ENCODE data around the gene RPA1. TPM values are rescaled to one million over a fixed set of nuclear protein-coding genes. Genes with fewer than 3 reads are reported as not detected.

RPA1 gene
- total and polyA plus RNA-seq, 9 of the 15 experiments (the other 6 are each of a cell fraction or from before 2014, with no cell fraction given), result 25.2 to 125 (median 47.4) TPM

- no peaks in the 10 kb centered on the region for H4K20me1 ChIP-seq (replicated peaks; ENCODE audit: control insufficient read depth, insufficient read depth, low read length)
- H3K36me3 ChIP-seq (ENCODE audit: control insufficient read depth, insufficient read depth, low read length), result no peaks in the 10 kb centered on the region
- no peak overlapping the region for H3K27ac ChIP-seq (ENCODE audit: extremely low read depth, low read depth, low read length)
- no peaks in the 10 kb centered on the region for H3K79me2 ChIP-seq (ENCODE audit: control insufficient read depth, insufficient read depth, low read length)
- TF ChIP-seq CAMTA2 (CRISPR knock-in tag; conservative IDR thresholded peaks at IDR 0.05), result no peak
- TF ChIP-seq ZNF384 (IDR thresholded peaks at IDR 0.05; ENCODE audit: low read depth, low read length), result no peak
- TF ChIP-seq EP400 (IDR thresholded peaks at IDR 0.05), result no peak
- no peak for DNase-seq (ENCODE audit: extremely low read depth in 1 of 4, low spot score in 3 of 4)
- no peaks in the 10 kb centered on the region for H3K9me1 ChIP-seq (ENCODE audit: control insufficient read depth, insufficient read depth, low read length)
- BruUV-seq (replicated peaks), result no TSS peak
- ChIA-PET CTCF (ENCODE audit: low intra/inter-chr PET ratio) (no interaction called here), POLR2A (interaction anchor here (0.7 kb wide), 1 partner anchor 12 kb away, joined by 4 read pairs; no protein-coding TSS in a partner anchor)
- H3K9me3 ChIP-seq (replicated peaks; ENCODE audit: control insufficient read depth, insufficient read depth, low read depth, low read length), result no peaks in the 10 kb centered on the region
- no peak overlapping the region for H2AFZ ChIP-seq (ENCODE audit: low read depth, low read length)
- H3K27me3 ChIP-seq (ENCODE audit: control insufficient read depth in 2 of 2, insufficient read depth in 2 of 2, low read length in 2 of 2), result peaks cover 0 to 44% of the 10 kb centered on the region in 2 experiments; a peak in 2 of 5 replicates
- in situ Hi-C loops (cut with MboI) (no loop called here), intact Hi-C loops (cut with micrococcal nuclease) (no loop called here)
- FAIRE-seq, result no peak
- no peak overlapping the region for H3K4me3 ChIP-seq
- peaks cover 0 to 8% of the 10 kb centered on the region in 2 experiments; a peak in 2 of 5 replicates for H3K4me1 ChIP-seq (replicated peaks in 1 of 2; ENCODE audit: control insufficient read depth in 2 of 2, insufficient read depth in 2 of 2, low read length in 2 of 2)
- H3K4me2 ChIP-seq (ENCODE audit: insufficient read depth, low read length), result no peak overlapping the region
- 29% methylated on average over 9 of the region's 22 CpGs for WGBS (ENCODE audit: insufficient coverage, low coverage, missing lambda C conversion rate)
- H3K9ac ChIP-seq (ENCODE audit: insufficient read depth in 1 of 2, low read depth in 2 of 2, low read length in 2 of 2), result no peak overlapping the region
- no peak for ATAC-seq
Observed at GRCh38 chr17:1947743-1948516, 118.1 kb downstream of the RPA1 start.

GRCh38 chr17:1948517-1948825 is 118.7 kb downstream of the RPA1 start:
- no peak for FAIRE-seq
- TF ChIP-seq KAT2B (IDR thresholded peaks at IDR 0.05; ENCODE audit: low read depth, low read length) (no peak), HIVEP1 (CRISPR knock-in tag; IDR thresholded peaks at IDR 0.05) (no peak), CTBP1 (IDR thresholded peaks at IDR 0.05; ENCODE audit: borderline replicate concordance) (no peak), DDX20 (tag; IDR thresholded peaks at IDR 0.05; ENCODE audit: low read depth) (no peak), CHD2 (IDR thresholded peaks at IDR 0.05; ENCODE audit: low read depth, low read length) (no peak), SMAD4 (CRISPR knock-in tag; conservative IDR thresholded peaks at IDR 0.05) (no peak), HOXB6 (CRISPR knock-in tag; IDR thresholded peaks at IDR 0.05; ENCODE audit: borderline replicate concordance) (no peak), ZNF668 (CRISPR knock-in tag; IDR thresholded peaks at IDR 0.05) (no peak)
- ChIA-PET POLR2A (interaction anchor here (0.7 kb wide), 1 partner anchor 11 kb away, joined by 4 read pairs; no protein-coding TSS in a partner anchor), CTCF (ENCODE audit: low intra/inter-chr PET ratio) (no interaction called here)
- BruUV-seq (replicated peaks), result no TSS peak
- in situ Hi-C loops (cut with MboI) (no loop called here), intact Hi-C loops (cut with micrococcal nuclease) (no loop called here)
- 18% methylated on average over 7 of the region's 14 CpGs for WGBS (ENCODE audit: insufficient coverage, low coverage, missing lambda C conversion rate)
- no peak for ATAC-seq
- no peak overlapping the region for H2AFZ ChIP-seq (ENCODE audit: low read depth, low read length)
- no peaks in the 10 kb centered on the region for H3K9me3 ChIP-seq (replicated peaks; ENCODE audit: control insufficient read depth, insufficient read depth, low read depth, low read length)
- no peaks in the 10 kb centered on the region for H4K20me1 ChIP-seq (replicated peaks; ENCODE audit: control insufficient read depth, insufficient read depth, low read length)
- H3K27me3 ChIP-seq (ENCODE audit: control insufficient read depth in 2 of 2, insufficient read depth in 2 of 2, low read length in 2 of 2), result peaks cover 0 to 38% of the 10 kb centered on the region in 2 experiments; a peak in 2 of 5 replicates
- no peak for DNase-seq (ENCODE audit: extremely low read depth in 1 of 4, low spot score in 3 of 4)
- H3K36me3 ChIP-seq (ENCODE audit: control insufficient read depth, insufficient read depth, low read length), result no peaks in the 10 kb centered on the region
- no peak overlapping the region for H3K9ac ChIP-seq (ENCODE audit: insufficient read depth in 1 of 2, low read depth in 2 of 2, low read length in 2 of 2)
- no peak overlapping the region for H3K27ac ChIP-seq (ENCODE audit: extremely low read depth, low read depth, low read length)
- H3K79me2 ChIP-seq (ENCODE audit: control insufficient read depth, insufficient read depth, low read length), result no peaks in the 10 kb centered on the region
- no peaks in the 10 kb centered on the region for H3K9me1 ChIP-seq (ENCODE audit: control insufficient read depth, insufficient read depth, low read length)
- H3K4me3 ChIP-seq, result no peak overlapping the region
- no peak overlapping the region for H3K4me2 ChIP-seq (ENCODE audit: insufficient read depth, low read length)
- H3K4me1 ChIP-seq (replicated peaks in 1 of 2; ENCODE audit: control insufficient read depth in 2 of 2, insufficient read depth in 2 of 2, low read length in 2 of 2), result peaks cover 0 to 8% of the 10 kb centered on the region in 2 experiments; a peak in 2 of 5 replicates
